GM10248 (cell line): Measurements from ENCODE around the gene ST6GALNAC6.
A peak's percentile ranks its signal among the peaks of the same experiment; 100 is the strongest.

ENCODE experiments used
- CTCF ChIA-PET: fragments of 300-600 bp; sonication (Branson Sonifier 250); formaldehyde crosslinking; extraction: SDS; loops from one replicate; lab custom pipeline; 2021; ENCODE audit warnings: antibody characterized with exemption; lab: Yijun Ruan, JAX
- POLR2A ChIA-PET: fragments of 350-650 bp; sonication (Branson Sonifier 250); formaldehyde crosslinking; extraction: SDS; loops from one replicate; lab custom pipeline; 2020; ENCODE audit warnings: antibody characterized with exemption; lab: Yijun Ruan, JAX
- DNase-seq: peaks from one replicate; pipeline ENCODE4 v3.0.0; 2012; ENCODE audit errors: extremely low spot score
- TF ChIP-seq, protein P1 (sequence below): IDR thresholded peaks from 2 replicates; pipeline ENCODE4 v1.5.1; 2012; ENCODE audit warnings: mild to moderate bottlenecking, low read depth; ENCODE audit errors: extremely low read depth, missing control alignments, control extremely low read depth

The ST6GALNAC6 gene

DNA sequence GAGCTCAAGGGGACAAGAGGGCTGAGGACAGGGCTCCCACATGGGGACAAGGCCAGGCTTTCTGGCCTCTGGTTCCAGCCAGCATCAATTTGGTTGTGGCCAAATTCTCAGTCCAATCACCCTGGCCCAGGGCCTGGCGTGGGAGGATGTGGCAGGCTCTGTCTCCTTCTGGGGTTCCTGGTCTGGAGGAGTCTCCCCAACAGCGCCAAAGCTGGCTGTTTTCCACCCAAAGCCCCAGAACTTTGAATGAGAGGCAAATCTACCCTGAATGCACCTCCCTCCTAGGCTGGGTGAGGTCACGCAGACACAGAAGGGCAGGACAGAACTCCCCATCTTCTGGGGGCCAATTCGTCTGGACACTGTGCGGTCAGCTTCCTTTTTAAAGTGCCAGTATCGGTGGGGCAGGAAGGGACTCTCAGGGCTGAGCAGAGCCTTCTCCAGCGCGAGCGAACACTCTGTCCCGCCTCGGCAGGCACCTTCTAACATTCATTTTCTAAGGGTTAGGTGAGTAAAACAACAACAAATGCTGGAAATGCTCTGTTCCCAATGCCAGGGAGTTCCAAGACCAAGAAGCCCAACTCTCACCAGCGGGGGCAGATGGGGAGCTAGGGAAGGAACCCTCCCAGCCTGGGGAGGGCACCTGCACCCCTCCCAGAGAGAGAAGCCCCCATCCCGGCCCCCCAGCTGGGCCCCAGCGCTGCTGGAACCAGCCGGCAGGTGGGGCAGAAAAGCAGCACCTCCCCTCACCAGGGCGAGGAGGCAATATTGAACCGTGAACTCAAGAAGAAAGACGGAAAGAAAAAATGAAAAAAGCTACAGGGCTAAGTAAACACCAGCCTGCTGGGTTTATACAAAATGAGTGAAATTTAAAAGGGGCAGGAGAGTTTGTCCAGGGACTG is 41.9 kb upstream of the ST6GALNAC6 start:
- TF ChIP-seq, protein P1, sequence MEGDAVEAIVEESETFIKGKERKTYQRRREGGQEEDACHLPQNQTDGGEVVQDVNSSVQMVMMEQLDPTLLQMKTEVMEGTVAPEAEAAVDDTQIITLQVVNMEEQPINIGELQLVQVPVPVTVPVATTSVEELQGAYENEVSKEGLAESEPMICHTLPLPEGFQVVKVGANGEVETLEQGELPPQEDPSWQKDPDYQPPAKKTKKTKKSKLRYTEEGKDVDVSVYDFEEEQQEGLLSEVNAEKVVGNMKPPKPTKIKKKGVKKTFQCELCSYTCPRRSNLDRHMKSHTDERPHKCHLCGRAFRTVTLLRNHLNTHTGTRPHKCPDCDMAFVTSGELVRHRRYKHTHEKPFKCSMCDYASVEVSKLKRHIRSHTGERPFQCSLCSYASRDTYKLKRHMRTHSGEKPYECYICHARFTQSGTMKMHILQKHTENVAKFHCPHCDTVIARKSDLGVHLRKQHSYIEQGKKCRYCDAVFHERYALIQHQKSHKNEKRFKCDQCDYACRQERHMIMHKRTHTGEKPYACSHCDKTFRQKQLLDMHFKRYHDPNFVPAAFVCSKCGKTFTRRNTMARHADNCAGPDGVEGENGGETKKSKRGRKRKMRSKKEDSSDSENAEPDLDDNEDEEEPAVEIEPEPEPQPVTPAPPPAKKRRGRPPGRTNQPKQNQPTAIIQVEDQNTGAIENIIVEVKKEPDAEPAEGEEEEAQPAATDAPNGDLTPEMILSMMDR, result no peak
- CTCF ChIA-PET, result interaction anchor here (1.0 to 25.1 kb wide), 17 partner anchors 9 to 177 kb away, joined by 3 to 615 read pairs (median 8); partner anchors contain the start of genes EEIG1, NAIF1, PIP5KL1 and SLC25A25
- POLR2A ChIA-PET, result interaction anchor here (0.5 kb wide), 1 partner anchor 105 kb away, joined by 4 read pairs; no protein-coding TSS in a partner anchor
- no peak for DNase-seq

DNA sequence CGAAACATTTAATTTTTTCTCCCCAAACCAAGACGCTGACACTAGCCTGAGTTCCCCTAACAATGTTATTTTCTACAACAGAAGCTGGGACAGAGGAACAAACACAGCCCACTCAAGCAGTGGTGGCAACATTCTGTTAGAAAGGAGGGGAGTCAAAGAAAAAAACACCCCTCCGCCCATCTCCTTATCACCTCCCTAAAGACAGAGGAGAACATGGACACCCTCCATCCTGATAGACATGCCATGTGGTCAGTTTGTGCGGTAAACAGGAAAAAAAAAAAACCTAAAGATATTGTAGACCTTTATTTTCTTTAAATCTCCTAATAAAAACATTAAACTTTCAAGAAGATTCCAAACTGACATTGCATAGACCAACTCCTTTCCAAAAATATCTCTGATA is 41.2 kb upstream of the ST6GALNAC6 start:
- ChIA-PET CTCF (interaction anchor here (1.5 to 25.1 kb wide), 7 partner anchors 8 to 177 kb away, joined by 3 to 615 read pairs (median 34); partner anchors contain the start of genes EEIG1 and PIP5KL1), POLR2A (interaction anchor here (0.5 kb wide), 1 partner anchor 106 kb away, joined by 4 read pairs; no protein-coding TSS in a partner anchor)

DNA sequence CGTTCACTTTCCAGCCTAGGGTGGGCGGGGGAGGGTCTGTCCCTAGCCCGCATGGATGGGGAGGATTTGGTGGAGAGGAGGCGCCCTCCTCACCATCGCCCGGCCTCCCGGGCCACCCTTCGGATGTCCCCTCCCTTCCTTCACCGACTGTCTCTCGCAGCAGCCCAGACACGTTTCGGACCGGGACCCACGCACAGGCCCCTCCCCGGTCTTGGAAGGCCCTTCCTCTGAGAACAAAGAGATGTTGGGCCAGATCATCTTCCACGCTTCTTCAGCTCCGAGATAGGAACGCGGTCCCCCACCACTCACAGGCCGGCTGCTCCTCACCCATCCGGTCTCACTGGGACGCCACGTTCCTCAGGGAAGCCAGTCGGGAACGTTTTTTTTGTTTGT is 38.9 kb upstream of the ST6GALNAC6 start:
- ChIA-PET POLR2A (no interaction called here), CTCF (interaction anchor here (12.2 to 25.1 kb wide), 2 partner anchors 24 to 100 kb away, joined by 263 to 615 read pairs; no protein-coding TSS in a partner anchor)
- no peak for DNase-seq
- TF ChIP-seq, protein P1, result no peak

More for the DNA sequence above, 41.2 kb upstream of the ST6GALNAC6 start:
- TF ChIP-seq, protein P1, result no peak
- no peak for DNase-seq

DNA sequence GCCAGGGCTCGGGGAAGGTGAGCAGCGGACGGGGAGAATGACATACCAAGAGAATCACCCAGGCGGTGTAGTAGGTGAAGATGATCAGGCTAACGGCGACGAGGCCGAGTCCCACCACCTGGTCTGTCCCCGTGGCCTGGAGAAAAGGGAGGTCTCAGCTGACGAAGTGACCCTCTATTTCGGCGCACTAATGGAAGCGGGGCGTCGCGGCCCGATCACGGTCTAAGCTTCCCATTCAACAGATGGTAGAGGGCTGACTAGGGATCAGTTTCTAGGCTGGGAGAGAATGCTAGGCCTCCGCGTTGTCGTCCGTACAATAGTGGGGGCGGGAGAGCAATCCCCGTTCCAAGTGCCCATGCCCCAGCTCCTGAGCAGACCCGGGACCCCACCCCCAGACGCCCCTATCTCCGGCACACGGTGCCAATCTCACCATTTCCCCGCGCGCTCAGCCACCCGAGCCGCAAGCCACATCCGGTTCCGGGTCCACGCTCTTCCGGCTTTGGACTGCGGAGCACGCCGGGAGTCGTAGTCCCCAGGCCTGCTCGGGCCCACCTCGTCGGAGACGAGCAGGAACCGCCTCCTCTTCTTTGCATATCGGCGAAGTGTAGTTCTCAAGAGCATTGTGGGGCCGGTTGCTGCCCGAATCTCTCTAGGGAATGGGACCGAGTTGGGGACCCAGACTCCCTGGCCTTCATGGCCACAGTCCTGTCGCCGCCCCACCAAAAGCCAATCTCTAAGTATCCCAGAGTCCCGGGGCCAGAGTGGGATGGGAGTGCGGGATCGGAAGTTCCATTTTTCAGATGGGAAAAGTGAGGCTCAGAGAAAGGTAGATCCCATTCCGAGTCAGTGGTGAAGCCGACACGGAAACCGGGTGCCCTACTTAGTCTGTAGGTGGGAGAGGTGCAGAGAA is 38.2 kb upstream of the ST6GALNAC6 start, which contains the start of gene DPM2:
TSS of gene DPM2 (minus strand) at position 467 of the 910 bp plus-strand sequence. CDS start at position 433, 34 bp downstream.
- CTCF ChIA-PET, result interaction anchor here (0.9 to 25.1 kb wide), 4 partner anchors 22 to 203 kb away, joined by 3 to 615 read pairs (median 4); partner anchors contain the start of gene TOR2A
- POLR2A ChIA-PET, result no interaction called here
- TF ChIP-seq, protein P1, result no peak
- peak; percentile 95 for DNase-seq

DNA sequence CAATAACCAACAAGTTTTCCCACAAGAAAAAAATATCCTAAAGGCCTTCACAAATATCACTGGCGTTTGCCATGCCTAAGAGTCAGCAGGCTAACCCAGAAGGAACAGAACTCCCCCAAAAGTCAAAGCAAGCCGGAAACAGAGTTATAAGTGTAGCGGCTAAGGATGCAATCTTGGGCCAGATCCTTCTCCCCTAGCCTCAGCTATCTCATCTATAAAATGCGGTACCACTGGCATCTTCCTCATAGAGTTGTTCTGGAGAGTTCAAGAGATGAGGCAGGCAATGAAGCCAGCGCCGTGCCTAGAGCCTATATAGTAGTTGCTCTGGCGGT is 37.6 kb upstream of the ST6GALNAC6 start:
- ChIA-PET POLR2A (no interaction called here), CTCF (interaction anchor here (0.9 to 1.1 kb wide), 3 partner anchors 22 to 202 kb away, joined by 3 to 4 read pairs (median 4); partner anchors contain the start of gene TOR2A)
- no peak for DNase-seq
- TF ChIP-seq, protein P1, result no peak
